Neuronal stem cell (in vitro differentiated cells): ENCODE results near the gene FARP1.

Source experiments
- DNase-seq: peaks from one replicate; pipeline ENCODE4 v3.0.0-alpha.2; 2013; ENCODE audit warnings: low spot score
- H2AFZ ChIP-seq: one replicate; pipeline ENCODE4 v1.6.1; 2013; ENCODE audit warnings: mild to moderate bottlenecking, low read length, inconsistent platforms
- H2AK5ac ChIP-seq: 2 replicates; pipeline ENCODE4 v1.6.1; 2013; ENCODE audit warnings: low read depth, mild to moderate bottlenecking, inconsistent platforms, low read length, moderate library complexity, mixed read lengths
- H2BK120ac ChIP-seq: 2 replicates; pipeline ENCODE4 v1.6.1; 2013; ENCODE audit warnings: low read depth, mild to moderate bottlenecking, inconsistent platforms, low read length, moderate library complexity, mixed read lengths
- H2BK12ac ChIP-seq: one replicate; pipeline ENCODE4 v1.6.1; 2013; ENCODE audit warnings: low read length, inconsistent platforms
- H2BK15ac ChIP-seq: 2 replicates; pipeline ENCODE4 v1.6.1; 2013; ENCODE audit warnings: mild to moderate bottlenecking, low read length, inconsistent platforms, mixed read lengths
- H2BK5ac ChIP-seq: one replicate; pipeline ENCODE4 v1.6.1; 2013; ENCODE audit warnings: inconsistent platforms, mild to moderate bottlenecking, low read length, moderate library complexity
- H3K14ac ChIP-seq: one replicate; pipeline ENCODE4 v1.6.1; 2013; ENCODE audit warnings: low read length, inconsistent platforms
- H3K18ac ChIP-seq: 2 replicates; pipeline ENCODE4 v1.6.1; 2013; ENCODE audit warnings: low read length, inconsistent platforms
- H3K23ac ChIP-seq: 2 replicates; pipeline ENCODE4 v1.6.1; 2013; ENCODE audit warnings: low read depth, mild to moderate bottlenecking, mixed read lengths, low read length, inconsistent platforms; ENCODE audit not compliant: poor library complexity
- H3K27ac ChIP-seq: replicated peaks from 3 replicates; pipeline ENCODE4 v1.5.1; 2013; ENCODE audit warnings: low read length, inconsistent platforms
- H3K27me3 ChIP-seq, 3 experiments: 2 replicates each; pipeline ENCODE4 v1.6.1; 2013; ENCODE audit warnings: low read length in 3 of 3, mild to moderate bottlenecking in 2 of 3, inconsistent platforms in 1 of 3, low read depth in 1 of 3, mixed read lengths in 1 of 3, moderate library complexity in 1 of 3; ENCODE audit not compliant: control insufficient read depth in 3 of 3, insufficient read depth in 3 of 3
- H3K36me3 ChIP-seq, 2 donors: replicated peaks in 1 of 2; 2 replicates each; pipeline ENCODE4 v1.6.1; 2013; ENCODE audit warnings: low read length in 2 of 2; ENCODE audit not compliant: control insufficient read depth in 2 of 2, insufficient read depth in 2 of 2
- H3K4ac ChIP-seq: 2 replicates; pipeline ENCODE4 v1.6.1; 2013; ENCODE audit warnings: inconsistent platforms, mild to moderate bottlenecking, low read length, moderate library complexity
- H3K4me1 ChIP-seq, 2 donors: 1 replicate in 1 of 2; 2 replicates in 1 of 2; pipeline ENCODE4 v1.6.1; 2013; ENCODE audit warnings: low read length in 2 of 2, low read depth in 1 of 2; ENCODE audit not compliant: control insufficient read depth in 2 of 2, insufficient read depth in 1 of 2
- H3K4me2 ChIP-seq: one replicate; pipeline ENCODE4 v1.6.1; 2013; ENCODE audit warnings: mild to moderate bottlenecking, low read length, inconsistent platforms; ENCODE audit not compliant: insufficient read depth, poor library complexity, severe bottlenecking
- H3K4me3 ChIP-seq, 2 donors: 2 replicates each; pipeline ENCODE4 v1.5.1; 2013; ENCODE audit warnings: low read length in 2 of 2, mild to moderate bottlenecking in 2 of 2, inconsistent platforms in 1 of 2, moderate library complexity in 1 of 2
- H3K79me1 ChIP-seq: one replicate; pipeline ENCODE4 v1.6.1; 2013; ENCODE audit warnings: low read depth, mild to moderate bottlenecking, inconsistent platforms, low read length, moderate library complexity
- H3K9ac ChIP-seq: one replicate; pipeline ENCODE4 v1.6.1; 2013; ENCODE audit warnings: mild to moderate bottlenecking, low read depth, low read length, inconsistent platforms; ENCODE audit not compliant: poor library complexity
- H3K9me3 ChIP-seq, 2 donors: replicated peaks in 1 of 2; 2 replicates each; pipeline versions ENCODE3 to v1.6.1; 2013; ENCODE audit warnings: low read length in 2 of 2, mild to moderate bottlenecking in 2 of 2, inconsistent platforms in 1 of 2, low read depth in 1 of 2, mixed read lengths in 1 of 2, moderate library complexity in 1 of 2; ENCODE audit not compliant: control insufficient read depth in 2 of 2, insufficient read depth in 1 of 2
- H4K8ac ChIP-seq: one replicate; pipeline ENCODE4 v1.6.1; 2013; ENCODE audit warnings: low read depth, mild to moderate bottlenecking, inconsistent platforms, low read length, moderate library complexity
- H4K91ac ChIP-seq: one replicate; pipeline ENCODE4 v1.6.1; 2013; ENCODE audit warnings: low read length, low read depth, mild to moderate bottlenecking, inconsistent platforms; ENCODE audit not compliant: poor library complexity
- WGBS, 2 donors: extraction: QIAGEN DNeasy Blood & Tissue Kit; methylation state at CpG; one replicate each; pipeline ENCODE4 v1.1.7; 2013; ENCODE audit warnings: missing lambda C conversion rate in 2 of 2, mixed read lengths in 1 of 2; ENCODE audit not compliant: insufficient read length in 2 of 2, insufficient replicate concordance in 1 of 2; ENCODE audit errors: extremely low coverage in 2 of 2; 5-methylcytosine and 5-hydroxymethylcytosine counted together

FARP1 gene

GRCh38 chr13:98254513-98254912 lies 111.6 kb downstream of the FARP1 start:
- no peaks in the 10 kb centered on the region for H3K36me3 ChIP-seq
- H3K79me1 ChIP-seq = peaks cover 4% of the 10 kb centered on the region
- no peak overlapping the region for H2BK12ac ChIP-seq
- no peak overlapping the region for H3K4me3 ChIP-seq
- no peaks in the 10 kb centered on the region for H3K9me3 ChIP-seq
- no peak overlapping the region for H2AK5ac ChIP-seq
- H2BK5ac ChIP-seq = no peak overlapping the region
- H3K14ac ChIP-seq = no peak overlapping the region
- H3K18ac ChIP-seq = no peak overlapping the region
- no peak overlapping the region for H3K23ac ChIP-seq
- no peak overlapping the region for H2AFZ ChIP-seq
- no peak overlapping the region for H4K8ac ChIP-seq
- no peak overlapping the region for H4K91ac ChIP-seq
- H3K9ac ChIP-seq = no peak overlapping the region
- H3K4me2 ChIP-seq = no peak overlapping the region
- H2BK15ac ChIP-seq = no peak overlapping the region
- no peak for DNase-seq
- WGBS, 2 donors = no CpG with 5 or more reads among the region's 2 CpGs
- H3K4ac ChIP-seq = no peak overlapping the region
- no peak overlapping the region for H2BK120ac ChIP-seq
- no peak overlapping the region for H3K27ac ChIP-seq
- no peaks in the 10 kb centered on the region for H3K27me3 ChIP-seq
- H3K4me1 ChIP-seq = peaks cover 2 to 4% of the 10 kb centered on the region in 2 donors

- Histone ChIP-seq H2BK5ac (no peak overlapping the region), H3K79me1 (peaks cover 7% of the 10 kb centered on the region), H3K36me3 (no peaks in the 10 kb centered on the region), H3K4me2 (no peak overlapping the region), H2BK12ac (no peak overlapping the region), H2AFZ (no peak overlapping the region), H2BK120ac (no peak overlapping the region), H4K91ac (no peak overlapping the region), H3K18ac (no peak overlapping the region), H3K9me3 (no peaks in the 10 kb centered on the region), H4K8ac (no peak overlapping the region), H3K27ac (no peak overlapping the region), H3K4me1 (peaks cover 13 to 22% of the 10 kb centered on the region in 2 donors), H3K4me3 (no peak overlapping the region), H2AK5ac (no peak overlapping the region), H2BK15ac (no peak overlapping the region), H3K9ac (no peak overlapping the region), H3K27me3 (no peaks in the 10 kb centered on the region), H3K23ac (no peak overlapping the region), H3K14ac (no peak overlapping the region), H3K4ac (no peak overlapping the region)
- DNase-seq = no peak
- no CpG with 5 or more reads among the region's 4 CpGs for whole genome bisulfite sequencing, 2 donors
Observed at GRCh38 chr13:98258226-98258625, 115.3 kb downstream of the FARP1 start.

GRCh38 chr13:98260357-98261164 lies 117.7 kb downstream of the FARP1 start:
- H3K23ac ChIP-seq = no peak overlapping the region
- H2BK15ac ChIP-seq = no peak overlapping the region
- no peak for DNase-seq
- peaks cover 6% of the 10 kb centered on the region for H3K79me1 ChIP-seq
- WGBS, 2 donors = no CpG with 5 or more reads among the region's 8 CpGs
- H2AFZ ChIP-seq = no peak overlapping the region
- no peaks in the 10 kb centered on the region for H3K9me3 ChIP-seq
- H3K14ac ChIP-seq = no peak overlapping the region
- H2AK5ac ChIP-seq = no peak overlapping the region
- peaks cover 13 to 24% of the 10 kb centered on the region in 2 donors for H3K4me1 ChIP-seq
- no peak overlapping the region for H4K91ac ChIP-seq
- peak overlapping the region; percentile 33 for H3K27ac ChIP-seq
- no peak overlapping the region for H3K18ac ChIP-seq
- H3K9ac ChIP-seq = no peak overlapping the region
- no peak overlapping the region for H3K4ac ChIP-seq
- no peaks in the 10 kb centered on the region for H3K27me3 ChIP-seq
- no peak overlapping the region for H3K4me2 ChIP-seq
- no peak overlapping the region for H2BK120ac ChIP-seq
- H3K36me3 ChIP-seq = no peaks in the 10 kb centered on the region
- H4K8ac ChIP-seq = no peak overlapping the region
- no peak overlapping the region for H2BK5ac ChIP-seq
- no peak overlapping the region for H2BK12ac ChIP-seq
- no peak overlapping the region for H3K4me3 ChIP-seq

GRCh38 chr13:98261165-98261702 lies 118.3 kb downstream of the FARP1 start:
- H4K8ac ChIP-seq = no peak overlapping the region
- no peaks in the 10 kb centered on the region for H3K27me3 ChIP-seq
- no CpG with 5 or more reads among the region's 6 CpGs for WGBS, 2 donors
- H3K14ac ChIP-seq = no peak overlapping the region
- H2BK15ac ChIP-seq = no peak overlapping the region
- no peak overlapping the region for H2BK12ac ChIP-seq
- H2AFZ ChIP-seq = no peak overlapping the region
- no peaks in the 10 kb centered on the region for H3K9me3 ChIP-seq
- DNase-seq = no peak
- H3K18ac ChIP-seq = no peak overlapping the region
- H3K27ac ChIP-seq = no peak overlapping the region
- H3K79me1 ChIP-seq = peaks cover 6% of the 10 kb centered on the region
- no peak overlapping the region for H3K23ac ChIP-seq
- no peak overlapping the region for H3K9ac ChIP-seq
- no peak overlapping the region for H2BK5ac ChIP-seq
- H3K4me2 ChIP-seq = no peak overlapping the region
- no peak overlapping the region for H3K4me3 ChIP-seq
- H2AK5ac ChIP-seq = no peak overlapping the region
- no peak overlapping the region for H2BK120ac ChIP-seq
- H3K4ac ChIP-seq = no peak overlapping the region
- H3K4me1 ChIP-seq = peaks cover 11 to 24% of the 10 kb centered on the region in 2 donors
- H4K91ac ChIP-seq = no peak overlapping the region
- no peaks in the 10 kb centered on the region for H3K36me3 ChIP-seq
